Activated gamma-delta T cell treated with anti-CD3 and anti-CD28 coated beads, Interleukin-2, amount 50 U/mL, for 16 hours (primary cell): Measurements from ENCODE around the gene SLC9B2.

ENCODE experiments used
- DNase-seq: peaks from one replicate; pipeline ENCODE4 v3.0.0-alpha.2; 2020; ENCODE audit warnings: low read depth

The SLC9B2 gene

GRCh38 chr4:103076747-103077347 is at the start of gene SLC9B2:
Gene SLC9B2 (minus strand): TSS chr4:103076761. CDS start chr4:103067550, 9,211 bp downstream.
- DNase-seq: no peak

- DNase-seq: no peak
Measured at GRCh38 chr4:103126126-103126525, 49.6 kb upstream of the SLC9B2 start.

- DNase-seq: no peak
Measured at GRCh38 chr4:103123114-103123513, 46.6 kb upstream of the SLC9B2 start.

- no peak for DNase-seq
Measured at GRCh38 chr4:103118166-103118565, 41.6 kb upstream of the SLC9B2 start.

- DNase-seq: no peak
Measured at GRCh38 chr4:103111598-103111997, 35.0 kb upstream of the SLC9B2 start.

- DNase-seq: no peak
Measured at GRCh38 chr4:103108542-103108941, 32.0 kb upstream of the SLC9B2 start.

GRCh38 chr4:103105558-103106356 is 29.2 kb upstream of the SLC9B2 start:
- DNase-seq: no peak

GRCh38 chr4:103104886-103105285 is 28.3 kb upstream of the SLC9B2 start:
- no peak for DNase-seq

- DNase-seq: no peak
Measured at GRCh38 chr4:103100691-103101090, 24.1 kb upstream of the SLC9B2 start.

GRCh38 chr4:103099691-103100392 is 23.3 kb upstream of the SLC9B2 start, which contains the start of gene BDH2:
Gene BDH2 (minus strand): TSS chr4:103099834. CDS start chr4:103096254, 3,580 bp downstream.
- peak; percentile 9 for DNase-seq

- DNase-seq: no peak
Measured at GRCh38 chr4:103098756-103099440, 22.3 kb upstream of the SLC9B2 start.

- DNase-seq: no peak
Measured at GRCh38 chr4:103098341-103098740, 21.8 kb upstream of the SLC9B2 start.

GRCh38 chr4:103097112-103097511 is 20.6 kb upstream of the SLC9B2 start:
- DNase-seq: no peak

GRCh38 chr4:103095080-103095479 is 18.5 kb upstream of the SLC9B2 start:
- DNase-seq: no peak

GRCh38 chr4:103092245-103092644 is 15.7 kb upstream of the SLC9B2 start:
- no peak for DNase-seq

GRCh38 chr4:103091601-103092223 is 15.2 kb upstream of the SLC9B2 start:
- peak; percentile 14 for DNase-seq

- DNase-seq: no peak
Measured at GRCh38 chr4:103089481-103089880, 12.9 kb upstream of the SLC9B2 start.

- no peak for DNase-seq
Measured at GRCh38 chr4:103086551-103086950, 10.0 kb upstream of the SLC9B2 start.

- no peak for DNase-seq
Measured at GRCh38 chr4:103085555-103086196, 9.1 kb upstream of the SLC9B2 start.

- no peak for DNase-seq
Measured at GRCh38 chr4:103079621-103080020, 3.1 kb upstream of the SLC9B2 start.
